SK-N-MC (cell line): ENCODE results near the gene CUX1.

Experiments
- EZH2 ChIP-seq: fragments of 200-600 bp; sonication (generic); IDR thresholded peaks from one replicate; pipeline ENCODE4 v1.6.1; 2017; ENCODE audit warnings: antibody characterized with exemption
- FOXP2 ChIP-seq: optimal IDR thresholded peaks from 2 replicates; pipeline ENCODE3; 2011; ENCODE audit warnings: mild to moderate bottlenecking, moderate library complexity; ENCODE audit not compliant: insufficient read depth; ENCODE audit errors: extremely low read length, control extremely low read depth
- POLR2AphosphoS5 ChIP-seq: IDR thresholded peaks from 2 replicates; pipeline ENCODE4 v1.6.1; 2012; ENCODE audit warnings: mild to moderate bottlenecking, low read depth, low read length, borderline replicate concordance

- TF ChIP-seq POLR2AphosphoS5 (no peak), EZH2 (no peak), FOXP2 (no peak)
Measured at GRCh38 chr7:102128303-102128702, 310.9 kb downstream of the CUX1 start.
